Loucy (cell line): ENCODE results near the gene CDH4.

Source experiments
- H2AFZ ChIP-seq: fragments of 200-600 bp; sonication (generic); 2 replicates; pipeline ENCODE4 v1.6.0; 2016; ENCODE audit warnings: antibody characterized with exemption, mild to moderate bottlenecking, low read length, moderate library complexity
- H3F3A ChIP-seq: fragments of 200-600 bp; 2 replicates; pipeline ENCODE4 v1.6.0; 2016; ENCODE audit warnings: antibody characterized with exemption, low read depth, mild to moderate bottlenecking
- H3K27me3 ChIP-seq: fragments of 200-600 bp; sonication (generic); 2 replicates; pipeline ENCODE4 v1.6.1; 2014; ENCODE audit warnings: low read length, mild to moderate bottlenecking; ENCODE audit not compliant: insufficient read depth, poor library complexity, severe bottlenecking
- H3K36me3 ChIP-seq: fragments of 200-600 bp; sonication (generic); 2 replicates; pipeline ENCODE4 v1.6.1; 2016; ENCODE audit warnings: low read length; ENCODE audit not compliant: insufficient read depth
- H3K4me1 ChIP-seq: fragments of 200-600 bp; sonication (generic); 2 replicates; pipeline ENCODE4 v1.5.1; 2014; ENCODE audit warnings: low read length, mild to moderate bottlenecking; ENCODE audit not compliant: insufficient read depth, poor library complexity, severe bottlenecking
- H3K4me2 ChIP-seq: fragments of 200-600 bp; sonication (generic); 2 replicates; pipeline ENCODE4 v1.6.0; 2014; ENCODE audit warnings: antibody characterized with exemption, low read length, low read depth, mild to moderate bottlenecking; ENCODE audit not compliant: poor library complexity, severe bottlenecking
- H3K4me3 ChIP-seq: fragments of 200-600 bp; sonication (generic); 2 replicates; pipeline ENCODE4 v1.5.1; 2014; ENCODE audit warnings: low read length, mild to moderate bottlenecking, mixed read lengths; ENCODE audit not compliant: poor library complexity, severe bottlenecking
- H3K79me2 ChIP-seq: fragments of 200-600 bp; sonication (generic); 2 replicates; pipeline ENCODE4 v1.6.1; 2014; ENCODE audit warnings: low read length; ENCODE audit not compliant: insufficient read depth
- H3K9ac ChIP-seq: fragments of 200-600 bp; sonication (generic); 2 replicates; pipeline ENCODE4 v1.6.0; 2014; ENCODE audit warnings: mild to moderate bottlenecking, low read depth, low read length, moderate library complexity; ENCODE audit not compliant: poor library complexity, severe bottlenecking
- H3K9me2 ChIP-seq: fragments of 200-600 bp; sonication (generic); replicated peaks from 2 replicates; pipeline ENCODE4 v1.6.1; 2016; ENCODE audit warnings: low read depth, low read length, mixed read lengths
- H3K9me3 ChIP-seq: fragments of 200-600 bp; sonication (generic); 2 replicates; pipeline ENCODE4 v1.6.1; 2014; ENCODE audit warnings: mild to moderate bottlenecking, antibody characterized with exemption, low read length, low read depth; ENCODE audit not compliant: insufficient read depth
- H4K20me1 ChIP-seq: fragments of 200-600 bp; sonication (generic); 2 replicates; pipeline ENCODE4 v1.6.0; 2014; ENCODE audit warnings: antibody characterized with exemption, low read length, mild to moderate bottlenecking; ENCODE audit not compliant: insufficient read depth, poor library complexity, severe bottlenecking
- EZH2phosphoT487 ChIP-seq: fragments of 200-600 bp; IDR thresholded peaks from 2 replicates; pipeline ENCODE4 v1.6.1; 2018; ENCODE audit warnings: antibody characterized with exemption, mild to moderate bottlenecking, moderate library complexity, borderline replicate concordance
- TF ChIP-seq, protein P1 (sequence below): fragments of 200-600 bp; sonication (generic); conservative IDR thresholded peaks from 2 replicates; pipeline ENCODE4 v1.5.1; 2014; ENCODE audit warnings: mild to moderate bottlenecking, antibody characterized with exemption, low read length

Gene CDH4

GRCh38 chr20:61303217-61303616 lies 51.2 kb downstream of the CDH4 start:
- H3K27me3 ChIP-seq = no peaks in the 10 kb centered on the region
- no peaks in the 10 kb centered on the region for H3K4me1 ChIP-seq
- no peaks in the 10 kb centered on the region for H3K79me2 ChIP-seq
- H3K36me3 ChIP-seq = no peaks in the 10 kb centered on the region
- H2AFZ ChIP-seq = no peak overlapping the region
- no peak overlapping the region for H3K4me2 ChIP-seq
- H4K20me1 ChIP-seq = no peaks in the 10 kb centered on the region
- H3K4me3 ChIP-seq = no peak overlapping the region
- H3K9me2 ChIP-seq = no peaks in the 10 kb centered on the region
- no peaks in the 10 kb centered on the region for H3K9me3 ChIP-seq
- no peak for TF ChIP-seq EZH2phosphoT487
- TF ChIP-seq, protein P1, sequence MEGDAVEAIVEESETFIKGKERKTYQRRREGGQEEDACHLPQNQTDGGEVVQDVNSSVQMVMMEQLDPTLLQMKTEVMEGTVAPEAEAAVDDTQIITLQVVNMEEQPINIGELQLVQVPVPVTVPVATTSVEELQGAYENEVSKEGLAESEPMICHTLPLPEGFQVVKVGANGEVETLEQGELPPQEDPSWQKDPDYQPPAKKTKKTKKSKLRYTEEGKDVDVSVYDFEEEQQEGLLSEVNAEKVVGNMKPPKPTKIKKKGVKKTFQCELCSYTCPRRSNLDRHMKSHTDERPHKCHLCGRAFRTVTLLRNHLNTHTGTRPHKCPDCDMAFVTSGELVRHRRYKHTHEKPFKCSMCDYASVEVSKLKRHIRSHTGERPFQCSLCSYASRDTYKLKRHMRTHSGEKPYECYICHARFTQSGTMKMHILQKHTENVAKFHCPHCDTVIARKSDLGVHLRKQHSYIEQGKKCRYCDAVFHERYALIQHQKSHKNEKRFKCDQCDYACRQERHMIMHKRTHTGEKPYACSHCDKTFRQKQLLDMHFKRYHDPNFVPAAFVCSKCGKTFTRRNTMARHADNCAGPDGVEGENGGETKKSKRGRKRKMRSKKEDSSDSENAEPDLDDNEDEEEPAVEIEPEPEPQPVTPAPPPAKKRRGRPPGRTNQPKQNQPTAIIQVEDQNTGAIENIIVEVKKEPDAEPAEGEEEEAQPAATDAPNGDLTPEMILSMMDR = no peak
- H3K9ac ChIP-seq = no peak overlapping the region
- no peaks in the 10 kb centered on the region for H3F3A ChIP-seq

- H3K36me3 ChIP-seq = no peaks in the 10 kb centered on the region
- TF ChIP-seq, protein P1 = no peak
- TF ChIP-seq EZH2phosphoT487 = no peak
- H2AFZ ChIP-seq = no peak overlapping the region
- H3K4me3 ChIP-seq = no peak overlapping the region
- H4K20me1 ChIP-seq = no peaks in the 10 kb centered on the region
- no peak overlapping the region for H3K4me2 ChIP-seq
- no peaks in the 10 kb centered on the region for H3F3A ChIP-seq
- H3K9me2 ChIP-seq = no peaks in the 10 kb centered on the region
- no peaks in the 10 kb centered on the region for H3K9me3 ChIP-seq
- H3K27me3 ChIP-seq = no peaks in the 10 kb centered on the region
- H3K9ac ChIP-seq = no peak overlapping the region
- no peaks in the 10 kb centered on the region for H3K79me2 ChIP-seq
- H3K4me1 ChIP-seq = no peaks in the 10 kb centered on the region
These were observed 51.6 kb downstream of the CDH4 start for GRCh38 chr20:61303675-61304074.

GRCh38 chr20:61304750-61305149 lies 52.7 kb downstream of the CDH4 start:
- Histone ChIP-seq H3K27me3 (no peaks in the 10 kb centered on the region), H3K4me2 (no peak overlapping the region), H3K4me1 (no peaks in the 10 kb centered on the region), H3K36me3 (no peaks in the 10 kb centered on the region), H3K9me3 (no peaks in the 10 kb centered on the region), H3K79me2 (no peaks in the 10 kb centered on the region), H2AFZ (no peak overlapping the region), H3F3A (no peaks in the 10 kb centered on the region), H4K20me1 (no peaks in the 10 kb centered on the region), H3K4me3 (no peak overlapping the region), H3K9me2 (no peaks in the 10 kb centered on the region), H3K9ac (no peak overlapping the region)
- TF ChIP-seq EZH2phosphoT487 = no peak
- TF ChIP-seq, protein P1 = no peak
